H1 (cell line): Measurements from ENCODE around the gene DNAJB8. TPM values are rescaled to one million over a fixed set of nuclear protein-coding genes. Genes with fewer than 3 reads are reported as not detected.

Source experiments
- CTCF ChIA-PET: fragments of 300-600 bp; sonication (Branson Sonifier 250); formaldehyde crosslinking; loops from one replicate; lab custom pipeline; 2021; ENCODE audit not compliant: partially characterized antibody; lab: Charles Lee
- POLR2A ChIA-PET: fragments of 300-600 bp; sonication (Branson Sonifier 250); formaldehyde crosslinking; loops from one replicate; lab custom pipeline; 2021; ENCODE audit warnings: inconsistent platforms; ENCODE audit not compliant: partially characterized antibody; lab: Charles Lee
- DNase-seq, 2 experiments: peaks; one replicate each; pipeline versions ENCODE4 v3.0.0 to v3.0.0-alpha.2; 2010 to 2022; ENCODE audit warnings: low spot score in 2 of 2, low read depth in 1 of 2, mixed read lengths in 1 of 2
- FAIRE-seq: peaks from 2 replicates; lab custom pipeline; 2011; peaks lifted over from hg19 to GRCh38; lab: Jason Lieb, UNC
- H2AFZ ChIP-seq: 2 replicates; pipeline ENCODE4 v1.8.1; 2012; ENCODE audit warnings: low read length, inconsistent platforms
- H2AK5ac ChIP-seq: 2 replicates; pipeline ENCODE4 v1.6.1; 2013; ENCODE audit warnings: low read depth, low read length
- H2BK120ac ChIP-seq: replicated peaks from 2 replicates; pipeline ENCODE3; 2013; ENCODE audit warnings: low read depth, low read length, inconsistent platforms
- H2BK12ac ChIP-seq: 2 replicates; pipeline ENCODE4 v1.6.1; 2013; ENCODE audit warnings: low read depth, low read length
- H2BK15ac ChIP-seq: 2 replicates; pipeline ENCODE4 v1.6.1; 2013; ENCODE audit warnings: low read length
- H2BK20ac ChIP-seq: 2 replicates; pipeline ENCODE4 v1.6.1; 2013; ENCODE audit warnings: low read length
- H2BK5ac ChIP-seq: 2 replicates; pipeline ENCODE4 v1.6.1; 2013; ENCODE audit warnings: low read depth, low read length
- H3K14ac ChIP-seq: 2 replicates; pipeline ENCODE4 v1.6.1; 2013; ENCODE audit warnings: inconsistent platforms; ENCODE audit not compliant: insufficient read length
- H3K18ac ChIP-seq: 2 replicates; pipeline ENCODE4 v1.6.1; 2013; ENCODE audit warnings: low read length; ENCODE audit errors: extremely low read depth
- H3K23ac ChIP-seq: 2 replicates; pipeline ENCODE4 v1.6.1; 2013; ENCODE audit warnings: inconsistent platforms; ENCODE audit not compliant: insufficient read length
- H3K23me2 ChIP-seq: 2 replicates; pipeline ENCODE4 v1.6.1; 2013; ENCODE audit warnings: low read depth, low read length
- H3K27ac ChIP-seq: 2 replicates; pipeline ENCODE4 v1.6.1; 2011; ENCODE audit warnings: low read depth, low read length, inconsistent platforms
- H3K27me3 ChIP-seq, 4 experiments: replicated peaks in 1 of 4; 1 replicate in 1 of 4; 2 replicates in 3 of 4; pipeline versions ENCODE4 v1.6.1 to v1.8.1; 2011 to 2013; ENCODE audit warnings: low read length in 3 of 4, mild to moderate bottlenecking in 3 of 4, inconsistent platforms in 2 of 4, mixed read lengths in 2 of 4, moderate library complexity in 1 of 4; ENCODE audit not compliant: control insufficient read depth in 3 of 4, insufficient read depth in 3 of 4; ENCODE audit errors: extremely low read depth in 1 of 4
- H3K36me3 ChIP-seq, 4 experiments: 2 replicates each; pipeline versions ENCODE4 v1.6.1 to v1.8.1; 2011 to 2013; ENCODE audit warnings: mild to moderate bottlenecking in 4 of 4, low read length in 3 of 4, moderate library complexity in 2 of 4, control low read depth in 1 of 4, inconsistent platforms in 1 of 4; ENCODE audit not compliant: insufficient read depth in 4 of 4, control insufficient read depth in 2 of 4
- H3K4ac ChIP-seq: replicated peaks from 2 replicates; pipeline ENCODE3; 2013; ENCODE audit warnings: low read length, low read depth, mixed read lengths, inconsistent platforms; ENCODE audit not compliant: insufficient read length
- H3K4me1 ChIP-seq, 4 experiments: replicated peaks in 1 of 4; 1 replicate in 1 of 4; 2 replicates in 3 of 4; pipeline versions ENCODE4 v1.6.1 to v1.8.1; 2011 to 2013; ENCODE audit warnings: low read length in 3 of 4, inconsistent platforms in 2 of 4, mixed read lengths in 1 of 4; ENCODE audit not compliant: insufficient read depth in 4 of 4, control insufficient read depth in 3 of 4
- H3K4me2 ChIP-seq, 2 experiments: 2 replicates each; pipeline versions ENCODE4 v1.6.1 to v1.8.1; 2011 to 2013; ENCODE audit warnings: low read depth in 2 of 2, low read length in 2 of 2, control low read depth in 1 of 2, inconsistent platforms in 1 of 2, mild to moderate bottlenecking in 1 of 2; ENCODE audit not compliant: insufficient read depth in 1 of 2
- H3K4me3 ChIP-seq, 4 experiments: fragments of 200-600, 300-600 bp in 1 of 4; sonication (generic), shearing (Covaris generic), sonication (Bioruptor Twin) in 1 of 4; 2 replicates each; pipeline versions ENCODE4 v1.5.1 to v1.8.1; 2011 to 2016; ENCODE audit warnings: low read length in 4 of 4, low read depth in 3 of 4, control low read depth in 2 of 4, inconsistent platforms in 2 of 4, mild to moderate bottlenecking in 2 of 4, mixed read lengths in 1 of 4, moderate library complexity in 1 of 4; ENCODE audit not compliant: insufficient read depth in 2 of 4; ENCODE audit errors: extremely low read depth in 1 of 4
- H3K56ac ChIP-seq: replicated peaks from 2 replicates; pipeline ENCODE3; 2013; ENCODE audit warnings: low read depth, mild to moderate bottlenecking, mixed read lengths, low read length, inconsistent platforms; ENCODE audit not compliant: insufficient read length
- H3K79me1 ChIP-seq: 2 replicates; pipeline ENCODE4 v1.6.1; 2013; ENCODE audit warnings: low read depth, low read length, control low read depth
- H3K79me2 ChIP-seq, 2 experiments: 2 replicates each; pipeline versions ENCODE4 v1.6.1 to v1.8.1; 2012 to 2013; ENCODE audit warnings: low read length in 2 of 2, mild to moderate bottlenecking in 2 of 2, inconsistent platforms in 1 of 2; ENCODE audit not compliant: insufficient read depth in 2 of 2, control insufficient read depth in 1 of 2
- H3K9ac ChIP-seq, 4 experiments: replicated peaks in 1 of 4; 1 replicate in 1 of 4; 2 replicates in 3 of 4; pipeline versions ENCODE4 v1.6.1 to v1.8.1; 2011 to 2013; ENCODE audit warnings: low read depth in 3 of 4, low read length in 3 of 4, control low read depth in 2 of 4, mild to moderate bottlenecking in 2 of 4, moderate library complexity in 2 of 4, inconsistent platforms in 1 of 4; ENCODE audit errors: extremely low read depth in 1 of 4
- H3K9me3 ChIP-seq, 2 experiments: 2 replicates each; pipeline versions ENCODE4 v1.6.1 to v1.8.1; 2012 to 2013; ENCODE audit warnings: mild to moderate bottlenecking in 2 of 2, moderate library complexity in 2 of 2, control low read depth in 1 of 2, inconsistent platforms in 1 of 2, low read depth in 1 of 2, low read length in 1 of 2, mixed read lengths in 1 of 2; ENCODE audit not compliant: insufficient read depth in 2 of 2
- H4K20me1 ChIP-seq, 2 experiments: replicated peaks in 1 of 2; 2 replicates each; pipeline versions ENCODE3 to v1.8.1; 2011 to 2013; ENCODE audit warnings: inconsistent platforms in 2 of 2, low read length in 2 of 2, mild to moderate bottlenecking in 1 of 2; ENCODE audit not compliant: insufficient read depth in 2 of 2, control insufficient read depth in 1 of 2
- H4K5ac ChIP-seq: 2 replicates; pipeline ENCODE4 v1.6.1; 2013; ENCODE audit warnings: low read length, low read depth, mixed read lengths, inconsistent platforms; ENCODE audit not compliant: insufficient read length
- H4K8ac ChIP-seq: 2 replicates; pipeline ENCODE4 v1.8.0; 2013; ENCODE audit warnings: mild to moderate bottlenecking, moderate library complexity, low read length, inconsistent platforms; ENCODE audit not compliant: insufficient read depth; ENCODE audit errors: extremely low read depth
- H4K91ac ChIP-seq: replicated peaks from 2 replicates; pipeline ENCODE3; 2013; ENCODE audit warnings: low read length, mixed read lengths, inconsistent platforms; ENCODE audit not compliant: insufficient read length
- GTF2F1 ChIP-seq: IDR thresholded peaks from 2 replicates; pipeline ENCODE4 v1.6.1; 2012; ENCODE audit warnings: low read depth, low read length, improper control_type of control experiment, borderline replicate concordance
- HDAC2 ChIP-seq, 2 experiments: fragments of 300-600 bp in 1 of 2; sonication (generic) in 1 of 2; IDR thresholded peaks; 2 replicates each; pipeline ENCODE4 v1.6.1; 2011 to 2012; ENCODE audit warnings: low read depth in 2 of 2, low read length in 2 of 2, mild to moderate bottlenecking in 2 of 2, moderate library complexity in 2 of 2, borderline replicate concordance in 1 of 2, inconsistent platforms in 1 of 2
- KDM1A ChIP-seq: fragments of 200-600, 300-600 bp; sonication (generic); IDR thresholded peaks from 2 replicates; pipeline ENCODE4 v1.7.1; 2016; ENCODE audit warnings: mild to moderate bottlenecking, low read length, borderline replicate concordance
- NRF1 ChIP-seq: IDR thresholded peaks from 2 replicates; pipeline ENCODE4 v1.6.1; 2011; ENCODE audit warnings: mild to moderate bottlenecking, low read depth, low read length, improper control_type of control experiment
- RNF2 ChIP-seq: fragments of 200-900, 300-1000 bp; sonication (generic); IDR thresholded peaks from 2 replicates; pipeline ENCODE4 v1.7.1; 2016; ENCODE audit warnings: borderline replicate concordance, low read depth, mild to moderate bottlenecking, antibody characterized with exemption, low read length; ENCODE audit not compliant: poor library complexity, severe bottlenecking; ENCODE audit errors: missing control alignments
- SP1 ChIP-seq: IDR thresholded peaks from 2 replicates; pipeline ENCODE4 v1.6.1; 2011; ENCODE audit warnings: low read depth, low read length
- SP2 ChIP-seq: IDR thresholded peaks from 2 replicates; pipeline ENCODE4 v1.6.1; 2012; ENCODE audit warnings: mild to moderate bottlenecking, low read length, inconsistent platforms
- YY1 ChIP-seq: IDR thresholded peaks from 2 replicates; pipeline ENCODE4 v1.6.1; 2011; ENCODE audit warnings: low read depth, mild to moderate bottlenecking, low read length
- whole genome bisulfite sequencing, 2 experiments: shearing (Covaris generic) in 1 of 2; methylation state at CpG; one replicate each; pipeline versions ENCODE4 v1.1.6 to v1.1.7; 2013 to 2015; ENCODE audit warnings: low lambda C conversion rate in 2 of 2, mixed read lengths in 2 of 2, inconsistent platforms in 1 of 2, low coverage in 1 of 2, missing lambda C conversion rate in 1 of 2; ENCODE audit not compliant: insufficient replicate concordance in 2 of 2, insufficient coverage in 1 of 2, insufficient read length in 1 of 2; ENCODE audit errors: extremely low coverage in 1 of 2, missing lambda C conversion rate in 1 of 2; 5-methylcytosine and 5-hydroxymethylcytosine counted together
- polyA plus RNA-seq, 7 experiments: library from polyadenylated mRNA; depleted of rRNA in 3 of 7; stranded (reverse) in 5 of 7; unstranded in 2 of 7; fragments of >200 nt in 5 of 7; fragments of 200-250 nt in 2 of 7; gene quantifications; 1 replicate in 5 of 7; 2 replicates in 1 of 7; 4 replicates in 1 of 7; pipeline versions ENCODE4 v1.2.1 to v1.2.3, GENCODE V29; 2011 to 2013; ENCODE audit warnings: missing spikeins in 2 of 7, mixed read lengths in 2 of 7
- total RNA-seq: library from RNA; stranded (reverse); fragmentation: NEBNext Ultra II Directional; extraction: Animal tissue kit (Norgen Biotek cat#: 25700); gene quantifications from 2 replicates; pipeline ENCODE4 v1.2.1, GENCODE V29; 2021
- TF ChIP-seq, protein P1 (sequence below), 3 experiments: IDR thresholded peaks; 1 replicate in 2 of 3; 2 replicates in 1 of 3; pipeline versions ENCODE4 v1.5.1 to v1.6.1; 2011; ENCODE audit warnings: low read length in 3 of 3, mild to moderate bottlenecking in 3 of 3, inconsistent platforms in 2 of 3, low read depth in 1 of 3, moderate library complexity in 1 of 3; ENCODE audit not compliant: insufficient read depth in 1 of 3; ENCODE audit errors: control extremely low read depth in 1 of 3

DNAJB8 gene
- total and polyA plus RNA-seq, 2 of the 8 experiments (the other 6 are each of a cell fraction or from before 2014, with no cell fraction given), result not detected

DNA sequence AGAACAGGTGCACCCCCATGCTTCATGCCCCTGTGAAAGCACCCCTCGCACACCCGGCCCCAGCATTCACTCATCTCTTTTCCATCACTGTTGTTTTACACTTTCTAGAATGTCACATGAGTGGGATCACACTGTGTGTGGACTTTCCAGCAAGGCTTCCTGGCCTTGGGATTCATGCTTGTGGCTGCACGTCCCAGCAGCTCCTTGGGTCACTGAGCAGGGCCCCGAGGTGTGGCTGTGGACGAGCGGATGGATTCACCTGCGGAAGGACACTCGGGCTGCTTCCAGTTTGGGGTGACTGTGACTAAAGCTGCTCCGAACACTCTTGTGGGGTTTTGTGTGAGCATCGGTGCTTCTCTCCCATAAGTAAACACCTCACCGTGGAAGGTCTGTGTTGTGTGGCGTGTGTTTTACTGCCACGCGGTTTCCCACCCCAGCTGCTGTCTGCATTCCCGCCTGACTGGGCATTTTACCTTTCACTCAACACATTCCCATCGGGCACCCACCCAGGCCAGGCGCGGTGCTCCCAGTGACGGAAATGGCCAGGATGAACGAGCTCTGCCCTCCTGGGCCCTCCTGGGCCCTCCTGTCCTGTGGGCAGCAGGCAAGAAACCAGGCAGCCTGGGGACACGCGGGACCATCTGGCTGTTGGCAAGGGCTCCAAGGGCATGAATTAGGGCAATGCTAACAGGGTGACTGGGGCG, 41.4 kb downstream of the DNAJB8 start:
- Histone ChIP-seq H3K4ac (no peak overlapping the region), H2BK12ac (no peak overlapping the region), H3K9ac (no peak overlapping the region; a peak in 1 of 7 replicates), H3K79me1 (no peaks in the 10 kb centered on the region), H3K27me3 (peaks cover 3 to 54% (median 42%) of the 10 kb centered on the region in 4 experiments), H3K23ac (no peak overlapping the region), H3K18ac (no peak overlapping the region), H3K27ac (no peak overlapping the region), H3K9me3 (no peaks in the 10 kb centered on the region), H2BK120ac (no peak overlapping the region), H3K4me3 (no peak overlapping the region), H4K5ac (no peak overlapping the region), H3K4me2 (no peak overlapping the region), H4K20me1 (peaks cover 6 to 8% of the 10 kb centered on the region in 2 experiments), H3K4me1 (peaks cover 0 to 18% (median 11%) of the 10 kb centered on the region in 4 experiments; a peak in 5 of 7 replicates), H2AK5ac (no peak overlapping the region), H4K91ac (no peak overlapping the region), H2BK20ac (no peak overlapping the region), H2BK15ac (no peak overlapping the region; the same call in 1 of the 2 replicates), H3K23me2 (no peaks in the 10 kb centered on the region), H2AFZ (no peak overlapping the region), H3K36me3 (no peaks in the 10 kb centered on the region), H4K8ac (no peak overlapping the region; the same call in 1 of the 2 replicates), H3K79me2 (no peaks in the 10 kb centered on the region), H3K56ac (no peak overlapping the region), H3K14ac (no peak overlapping the region), H2BK5ac (no peak overlapping the region)
- FAIRE-seq, result no peak
- POLR2A ChIA-PET, result interaction anchor here (0.6 to 1.7 kb wide), 4 partner anchors 14 to 250 kb away, joined by 3 to 4 read pairs (median 4); no protein-coding TSS in a partner anchor
- WGBS, 2 experiments, result 93% methylated on average over 23 of the region's 23 CpGs; no CpG with 5 or more reads in 1 of the 2 experiments
- no peak for DNase-seq
- CTCF ChIA-PET, result interaction anchor here (0.6 to 11.0 kb wide), 39 partner anchors 9 to 458 kb away, joined by 3 to 144 read pairs (median 4); partner anchors contain the start of gene GATA2
- no peak for TF ChIP-seq GTF2F1
- no peak for TF ChIP-seq YY1
- TF ChIP-seq NRF1, result no peak
- TF ChIP-seq, protein P1, sequence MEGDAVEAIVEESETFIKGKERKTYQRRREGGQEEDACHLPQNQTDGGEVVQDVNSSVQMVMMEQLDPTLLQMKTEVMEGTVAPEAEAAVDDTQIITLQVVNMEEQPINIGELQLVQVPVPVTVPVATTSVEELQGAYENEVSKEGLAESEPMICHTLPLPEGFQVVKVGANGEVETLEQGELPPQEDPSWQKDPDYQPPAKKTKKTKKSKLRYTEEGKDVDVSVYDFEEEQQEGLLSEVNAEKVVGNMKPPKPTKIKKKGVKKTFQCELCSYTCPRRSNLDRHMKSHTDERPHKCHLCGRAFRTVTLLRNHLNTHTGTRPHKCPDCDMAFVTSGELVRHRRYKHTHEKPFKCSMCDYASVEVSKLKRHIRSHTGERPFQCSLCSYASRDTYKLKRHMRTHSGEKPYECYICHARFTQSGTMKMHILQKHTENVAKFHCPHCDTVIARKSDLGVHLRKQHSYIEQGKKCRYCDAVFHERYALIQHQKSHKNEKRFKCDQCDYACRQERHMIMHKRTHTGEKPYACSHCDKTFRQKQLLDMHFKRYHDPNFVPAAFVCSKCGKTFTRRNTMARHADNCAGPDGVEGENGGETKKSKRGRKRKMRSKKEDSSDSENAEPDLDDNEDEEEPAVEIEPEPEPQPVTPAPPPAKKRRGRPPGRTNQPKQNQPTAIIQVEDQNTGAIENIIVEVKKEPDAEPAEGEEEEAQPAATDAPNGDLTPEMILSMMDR (IDR thresholded peaks at IDR 0.05; ENCODE audit: control extremely low read depth in 1 of 3, insufficient read depth in 1 of 3, low read depth in 1 of 3, low read length in 3 of 3), result no peak
- TF ChIP-seq SP1, result no peak
- TF ChIP-seq SP2, result no peak
- no peak for TF ChIP-seq KDM1A
- TF ChIP-seq RNF2, result no peak
- no peak for TF ChIP-seq HDAC2 (IDR thresholded peaks at IDR 0.05; ENCODE audit: borderline replicate concordance in 1 of 2, low read depth in 2 of 2, low read length in 2 of 2)
